Osteocyte (in vitro differentiated cells): Measurements from ENCODE around the gene SEPTIN6. TPM values are rescaled to one million over a fixed set of nuclear protein-coding genes. Genes with fewer than 3 reads are reported as not detected.

Source experiments
- DNase-seq: peaks from one replicate; pipeline ENCODE4 v3.0.0; 2021; ENCODE audit warnings: mixed read lengths; ENCODE audit not compliant: unreplicated experiment; ENCODE audit errors: extremely low spot score
- H3K27ac Mint-ChIP-seq: one replicate; pipeline ENCODE4 v1.8.0; 2021; ENCODE audit warnings: mild to moderate bottlenecking, mixed read lengths; ENCODE audit not compliant: unreplicated experiment
- H3K27me3 Mint-ChIP-seq: one replicate; pipeline ENCODE4 v1.8.0; 2021; ENCODE audit warnings: mixed read lengths; ENCODE audit not compliant: unreplicated experiment
- H3K36me3 Mint-ChIP-seq: one replicate; pipeline ENCODE4 v1.8.0; 2021; ENCODE audit warnings: mixed read lengths; ENCODE audit not compliant: unreplicated experiment
- H3K4me1 Mint-ChIP-seq: one replicate; pipeline ENCODE4 v1.8.0; 2021; ENCODE audit warnings: mixed read lengths; ENCODE audit not compliant: unreplicated experiment
- H3K4me3 Mint-ChIP-seq: one replicate; pipeline ENCODE4 v1.8.0; 2021; ENCODE audit warnings: mild to moderate bottlenecking, moderate library complexity, mixed read lengths; ENCODE audit not compliant: unreplicated experiment
- H3K9me3 Mint-ChIP-seq: one replicate; pipeline ENCODE4 v1.8.0; 2021; ENCODE audit warnings: mixed read lengths; ENCODE audit not compliant: unreplicated experiment
- CTCF ChIP-seq: fragments of 200-600 bp; sonication (generic); IDR thresholded peaks from 2 replicates; pipeline ENCODE4 v1.5.0; 2021; ENCODE audit warnings: antibody characterized with exemption, mild to moderate bottlenecking, moderate library complexity
- microRNA-seq: library from miRNA; unstranded; fragments of <30 nt; microRNA quantifications from one replicate; pipeline ENCODE4 v1.1.0, GENCODE V29; 2020; ENCODE audit not compliant: unreplicated experiment
- total RNA-seq: library from RNA; stranded (reverse); gene quantifications from 2 replicates; pipeline ENCODE4 v1.2.1, GENCODE V29; 2021

SEPTIN6 gene
- total RNA-seq, 1 donor from 2014 or later: 53.8 TPM

- Mint-ChIP-seq H3K27ac (no peak overlapping the region), H3K4me1 (no peaks in the 10 kb centered on the region), H3K27me3 (no peaks in the 10 kb centered on the region), H3K36me3 (peaks cover 17% of the 10 kb centered on the region), H3K9me3 (peaks cover 9% of the 10 kb centered on the region), H3K4me3 (no peak overlapping the region)
- TF ChIP-seq CTCF: no peak
- DNase-seq: no peak
These were observed 45.2 kb downstream of the SEPTIN6 start for GRCh38 chrX:119647552-119648420.

GRCh38 chrX:119647089-119647488 is 45.9 kb downstream of the SEPTIN6 start:
- Mint-ChIP-seq H3K27me3 (no peaks in the 10 kb centered on the region), H3K36me3 (peaks cover 17% of the 10 kb centered on the region), H3K9me3 (peaks cover 9% of the 10 kb centered on the region), H3K27ac (no peak overlapping the region), H3K4me1 (no peaks in the 10 kb centered on the region), H3K4me3 (no peak overlapping the region)
- no peak for TF ChIP-seq CTCF
- DNase-seq: no peak

GRCh38 chrX:119646515-119646914 is 46.5 kb downstream of the SEPTIN6 start:
- TF ChIP-seq CTCF: no peak
- no peak for DNase-seq
- no peak overlapping the region for H3K4me3 Mint-ChIP-seq
- peaks cover 9% of the 10 kb centered on the region for H3K9me3 Mint-ChIP-seq
- H3K27ac Mint-ChIP-seq: no peak overlapping the region
- peaks cover 17% of the 10 kb centered on the region for H3K36me3 Mint-ChIP-seq
- no peaks in the 10 kb centered on the region for H3K4me1 Mint-ChIP-seq
- no peaks in the 10 kb centered on the region for H3K27me3 Mint-ChIP-seq

- no peaks in the 10 kb centered on the region for H3K27me3 Mint-ChIP-seq
- peaks cover 4% of the 10 kb centered on the region for H3K9me3 Mint-ChIP-seq
- no peak overlapping the region for H3K27ac Mint-ChIP-seq
- no peak for TF ChIP-seq CTCF
- peaks cover 7% of the 10 kb centered on the region for H3K36me3 Mint-ChIP-seq
- no peak for DNase-seq
- no peaks in the 10 kb centered on the region for H3K4me1 Mint-ChIP-seq
- H3K4me3 Mint-ChIP-seq: no peak overlapping the region
These were observed 49.3 kb downstream of the SEPTIN6 start for GRCh38 chrX:119643696-119644095.

Small RNAs within 50 kb of the gene (microRNA-seq; reads per million reads assigned to microRNA genes)
- gene MIR766: 116 reads per million, percentile 53 among the genes with 10 or more reads in this experiment

Other genes with a start within 250 kb of the SEPTIN6 start
- gene SLC25A5, start 224.7 kb downstream of the SEPTIN6 start, total RNA-seq: 245 TPM in 2 replicates
- gene STEEP1, start 127.8 kb downstream of the SEPTIN6 start, total RNA-seq: 26.0 and 26.2 TPM in 2 replicates
- 66.5 and 68.2 TPM in 2 replicates for gene UBE2A, start 118.6 kb downstream of the SEPTIN6 start, total RNA-seq
- 10.3 and 10.6 TPM in 2 replicates for gene NKRF, start 86.7 kb downstream of the SEPTIN6 start, total RNA-seq
- 1.1 and 1.5 TPM in 2 replicates for gene SOWAHD, start 65.4 kb upstream of the SEPTIN6 start, total RNA-seq
- 1,616 and 1,617 TPM in 2 replicates for gene RPL39, start 98.5 kb upstream of the SEPTIN6 start, total RNA-seq
- 8.3 and 12.4 TPM in 2 replicates for gene UPF3B, start 159.8 kb upstream of the SEPTIN6 start, total RNA-seq
- gene RNF113A, start 178.6 kb upstream of the SEPTIN6 start, total RNA-seq: 13.3 and 13.5 TPM in 2 replicates
- gene NDUFA1, start 178.7 kb upstream of the SEPTIN6 start, total RNA-seq: 85.4 and 87.8 TPM in 2 replicates
- not detected in 2 replicates for gene AKAP14, start 202.7 kb upstream of the SEPTIN6 start, total RNA-seq